Measurements from ENCODE around the gene TEX29. TPM values are rescaled to one million over a fixed set of nuclear protein-coding genes. Genes with fewer than 3 reads are reported as not detected.

Gene TEX29
- total and polyA plus RNA-seq, 2 of the 4 experiments (the other 2 are of a cell fraction): 0.46 TPM; not detected in 1

GRCh38 chr13:111370570-111371535, 50.4 kb downstream of the TEX29 start:
- in situ Hi-C loops (cut with MboI; ENCODE audit: low sequenced_read_pairs): no loop called here
- 64% methylated on average over 12 of the region's 29 CpGs; no CpG with 5 or more reads in 1 of the 2 experiments for WGBS, 2 experiments (ENCODE audit: extremely low coverage in 2 of 2, insufficient read length in 1 of 2)
- no peaks in the 10 kb centered on the region for H4K20me1 ChIP-seq (ENCODE audit: insufficient read depth, low read length)
- H3K4me1 ChIP-seq (ENCODE audit: control insufficient read depth, insufficient read depth, low read length): peaks cover 3% of the 10 kb centered on the region; the same call in 1 of the 2 replicates
- no peak overlapping the region for H3K27ac ChIP-seq (ENCODE audit: insufficient read depth, low read length)
- H2BK120ac ChIP-seq (ENCODE audit: low read depth, low read length): no peak overlapping the region
- H3K18ac ChIP-seq (ENCODE audit: low read depth, low read length): no peak overlapping the region
- H3K79me1 ChIP-seq (ENCODE audit: low read depth in 1 of 2, low read length in 2 of 2): no peaks in the 10 kb centered on the region
- H2BK20ac ChIP-seq (ENCODE audit: low read depth, low read length): no peak overlapping the region
- intact Hi-C loops (cut with micrococcal nuclease): no loop called here
- DNase-seq (peak; percentile 3), ATAC-seq (ENCODE audit: low read depth) (peak; percentile 49)
- POLR2A ChIA-PET (ENCODE audit: unreplicated experiment): no interaction called here
- no peak overlapping the region for H3K4me2 ChIP-seq (ENCODE audit: low read depth, low read length)
- no peak overlapping the region for H3K4ac ChIP-seq (ENCODE audit: low read depth, low read length)
- no TSS peak for BruUV-seq (replicated peaks)
- peak overlapping the region; percentile 55 for H2AFZ ChIP-seq (replicated peaks; ENCODE audit: low read length, poor library complexity)
- H3K9ac ChIP-seq (ENCODE audit: low read depth, low read length): no peak overlapping the region
- peaks cover 4% of the 10 kb centered on the region for H3K27me3 ChIP-seq (ENCODE audit: control insufficient read depth, insufficient read depth, low read length)
- H2BK5ac ChIP-seq (ENCODE audit: low read depth, low read length, poor library complexity, severe bottlenecking): no peak overlapping the region
- no peak overlapping the region for H4K91ac ChIP-seq (ENCODE audit: insufficient read depth, low read depth, low read length)
- no peak overlapping the region for H2BK15ac ChIP-seq (ENCODE audit: low read depth, low read length)
- H2AK5ac ChIP-seq (ENCODE audit: low read depth, low read length): no peak overlapping the region
- H3K9me3 ChIP-seq (ENCODE audit: control insufficient read depth, insufficient read depth, low read length): no peaks in the 10 kb centered on the region
- H3K4me3 ChIP-seq (ENCODE audit: insufficient read depth, low read depth, low read length): no peak overlapping the region
- no peak overlapping the region for H3K14ac ChIP-seq (replicated peaks; ENCODE audit: low read depth, low read length)
- CTCF ChIA-PET: no interaction called here
- dilution Hi-C loops (cut with HindIII; ENCODE audit: low sequenced_read_pairs, unreplicated experiment): no loop called here
- H3K9me1 ChIP-seq (ENCODE audit: insufficient read depth, low read length): no peaks in the 10 kb centered on the region
- H3K56ac ChIP-seq (ENCODE audit: extremely low read depth, insufficient read depth, low read length): no peak overlapping the region
- H4K5ac ChIP-seq (ENCODE audit: low read depth, low read length): no peak overlapping the region
- H3K23ac ChIP-seq (ENCODE audit: low read depth, low read length): no peak overlapping the region
- no peak for TF ChIP-seq SMC3 (IDR thresholded peaks at IDR 0.05; ENCODE audit: low read depth, low read length)
- no peak for TF ChIP-seq RFX5 (IDR thresholded peaks at IDR 0.05; ENCODE audit: low read depth, low read length)
- TF ChIP-seq CEBPB (IDR thresholded peaks at IDR 0.05; ENCODE audit: low read depth, low read length): peak; percentile 85
- H3K36me3 ChIP-seq (ENCODE audit: control insufficient read depth, insufficient read depth, low read length): no peaks in the 10 kb centered on the region
- no peak overlapping the region for H2AK9ac ChIP-seq (replicated peaks; ENCODE audit: low read depth, low read length, poor library complexity)
- no peak overlapping the region for H4K8ac ChIP-seq (ENCODE audit: low read depth in 2 of 2, low read length in 2 of 2)

Data from IMR-90 (cell line).